GM19328 (cell line): ENCODE results near the gene PRR29.

ENCODE experiments used
- ATAC-seq: cut with Tn5 transposase; IDR thresholded peaks from one replicate; pipeline ENCODE4 v1.9.1; 2021; ENCODE audit warnings: mild to moderate bottlenecking, moderate library complexity; ENCODE audit not compliant: unreplicated experiment

PRR29 gene

GRCh38 chr17:63998050-63998720 is at the start of gene PRR29:
Gene PRR29, plus strand, starts transcription at chr17:63998351. Its CDS starts 14 bp downstream, at chr17:63998365.
- no peak for ATAC-seq

GRCh38 chr17:63948521-63948920 is 49.6 kb upstream of the PRR29 start:
- no peak for ATAC-seq

GRCh38 chr17:63949576-63950250 is 48.4 kb upstream of the PRR29 start:
- ATAC-seq, result no peak

- ATAC-seq, result no peak
These were observed 46.9 kb upstream of the PRR29 start for GRCh38 chr17:63950940-63951907.

GRCh38 chr17:63954402-63955063 is 43.6 kb upstream of the PRR29 start:
- ATAC-seq, result no peak

- no peak for ATAC-seq
These were observed 42.9 kb upstream of the PRR29 start for GRCh38 chr17:63955232-63955631.

DNA sequence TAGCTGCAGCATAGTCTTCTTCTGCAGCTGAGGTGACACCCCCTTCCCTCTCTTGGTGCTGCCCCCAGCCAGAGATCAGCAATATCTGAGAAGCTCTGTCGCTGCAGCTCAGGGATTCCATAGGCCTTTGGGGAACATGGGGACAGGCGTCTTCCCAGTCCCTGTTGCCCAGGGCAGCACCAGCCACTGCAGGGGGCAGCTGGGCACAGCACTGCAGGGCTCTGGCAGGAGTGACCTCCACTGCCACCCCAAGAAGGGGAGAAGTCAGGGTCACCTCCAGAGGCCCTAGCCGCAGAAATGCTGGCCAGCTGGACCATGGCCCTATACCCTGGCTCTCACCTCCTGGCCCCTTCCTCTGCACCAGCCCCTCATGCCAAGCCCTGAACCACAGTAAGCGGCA is 42.4 kb upstream of the PRR29 start:
- no peak for ATAC-seq

DNA sequence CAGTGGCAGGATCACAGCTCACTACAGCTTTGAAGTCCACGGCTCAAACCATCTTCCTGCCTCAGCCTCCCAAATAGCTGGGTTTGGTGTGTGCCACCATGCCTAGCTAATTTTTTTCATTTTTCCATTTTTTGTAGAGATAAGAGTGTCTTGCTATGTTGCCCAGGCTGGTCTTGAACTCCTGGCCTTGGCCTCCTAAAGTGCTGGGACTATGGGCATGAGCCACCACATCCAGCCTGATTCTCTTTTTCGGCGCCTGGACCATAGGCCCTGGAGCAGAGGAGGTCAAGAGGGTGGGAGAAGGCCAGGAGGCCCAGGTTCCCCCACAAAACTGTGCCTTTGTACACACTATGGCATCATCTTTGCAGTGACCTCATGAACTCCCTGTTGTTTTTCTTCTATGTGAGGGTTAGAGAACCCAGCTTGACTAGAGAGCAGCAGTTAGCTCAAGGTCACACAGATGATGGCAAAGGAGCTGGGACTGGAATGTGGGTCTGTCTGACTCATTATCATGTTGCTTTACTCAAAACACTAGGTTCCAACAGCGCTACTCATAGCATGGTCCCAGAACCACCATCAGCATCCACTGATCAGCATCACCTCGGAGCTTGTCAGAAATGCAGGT is 41.7 kb upstream of the PRR29 start:
- ATAC-seq, result no peak

DNA sequence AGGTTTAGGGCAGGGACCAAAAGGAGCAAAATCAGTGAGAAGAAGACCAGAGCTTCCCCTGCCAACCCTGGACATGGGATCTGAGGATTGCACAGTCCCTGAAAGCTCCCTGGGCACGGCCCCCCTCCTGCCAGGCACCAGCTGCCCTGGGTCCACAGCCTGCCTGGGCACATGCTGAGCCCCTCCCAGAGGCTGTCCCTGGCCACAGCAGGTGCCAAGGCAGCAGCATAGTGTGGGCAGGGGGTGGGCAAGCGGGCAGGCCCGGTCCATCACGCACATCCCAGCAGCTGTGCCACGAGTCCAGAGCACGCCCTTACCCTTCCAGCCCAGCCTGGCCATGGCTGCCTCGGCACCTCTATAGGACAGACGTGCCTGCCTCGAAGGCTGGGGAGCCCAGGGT is 38.1 kb upstream of the PRR29 start:
- no peak for ATAC-seq

DNA sequence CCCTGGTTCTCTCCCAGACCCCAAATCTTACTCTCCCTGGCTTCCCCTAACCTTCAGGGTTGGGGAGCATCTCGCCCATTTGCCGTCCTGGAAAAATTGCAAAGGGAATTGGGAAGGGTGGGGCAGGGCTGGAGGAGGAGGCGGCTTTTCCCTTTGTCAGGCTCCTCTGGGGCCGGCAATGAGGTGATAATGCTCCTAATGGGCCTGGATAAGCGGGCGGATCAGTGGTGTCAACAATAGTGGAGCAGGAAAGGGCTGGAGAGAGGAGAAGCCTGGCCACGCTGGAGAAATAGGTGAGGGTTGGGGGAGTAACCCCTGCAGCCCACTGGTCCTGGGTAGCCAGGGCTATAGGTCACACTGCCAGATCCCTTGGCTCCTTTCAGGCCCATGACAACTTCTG is 37.7 kb upstream of the PRR29 start:
- ATAC-seq, result no peak

- no peak for ATAC-seq
These were observed 36.6 kb upstream of the PRR29 start for GRCh38 chr17:63961355-63962212.

DNA sequence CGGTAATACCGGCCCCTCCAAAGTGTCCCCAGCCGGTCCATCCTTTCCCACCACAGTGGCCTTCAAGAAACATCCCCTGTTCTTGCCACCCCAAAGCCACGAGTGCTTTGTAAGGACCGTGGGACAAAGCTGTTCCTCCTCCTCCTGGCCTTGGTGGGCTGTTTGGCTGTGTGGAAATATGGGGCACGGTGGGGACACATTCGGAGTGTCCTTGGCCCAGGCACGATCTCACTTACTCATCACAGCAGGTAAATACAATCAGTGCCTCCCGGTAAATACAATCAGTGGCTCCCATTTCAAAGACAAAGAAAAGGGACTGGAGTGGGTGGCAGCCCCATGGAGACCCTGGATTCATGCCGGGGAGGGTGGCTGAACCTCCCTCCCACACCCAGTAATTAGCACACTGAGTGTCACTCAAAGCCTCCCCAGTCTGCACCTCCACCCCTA is 35.8 kb upstream of the PRR29 start:
- ATAC-seq, result no peak

- ATAC-seq, result no peak
These were observed 35.0 kb upstream of the PRR29 start for GRCh38 chr17:63963123-63963522.

DNA sequence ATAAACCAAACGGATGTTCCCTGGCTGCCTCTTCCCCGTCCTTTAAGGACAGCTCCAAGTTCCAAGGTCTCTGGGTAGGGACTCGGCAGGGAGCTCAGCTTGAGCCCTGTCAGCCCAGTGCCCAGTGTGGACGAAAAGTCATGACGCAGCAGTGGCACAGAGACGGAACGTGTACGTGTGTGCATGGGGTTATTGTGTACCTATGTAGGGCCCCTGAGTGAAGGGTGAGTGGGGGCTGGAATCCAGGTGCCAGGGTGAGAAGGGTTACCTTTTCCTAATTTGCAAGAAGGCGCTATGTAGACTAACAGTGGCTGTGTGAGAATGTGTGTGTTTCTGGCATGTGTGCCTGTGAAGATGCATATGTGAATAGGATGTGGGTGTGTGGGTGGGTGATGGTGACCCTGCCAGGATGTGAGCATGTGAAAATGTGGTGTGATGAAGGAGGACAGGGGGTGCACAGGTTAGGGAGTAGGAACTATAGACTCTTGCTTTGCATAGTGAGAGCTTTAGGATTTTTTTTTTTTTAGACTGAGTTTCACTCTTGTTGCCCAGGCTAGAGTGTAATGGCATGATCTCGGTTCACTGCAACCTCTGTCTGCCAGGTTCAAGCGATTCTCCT is 31.4 kb upstream of the PRR29 start:
- no peak for ATAC-seq

GRCh38 chr17:63967953-63968352 is 30.2 kb upstream of the PRR29 start:
- no peak for ATAC-seq

DNA sequence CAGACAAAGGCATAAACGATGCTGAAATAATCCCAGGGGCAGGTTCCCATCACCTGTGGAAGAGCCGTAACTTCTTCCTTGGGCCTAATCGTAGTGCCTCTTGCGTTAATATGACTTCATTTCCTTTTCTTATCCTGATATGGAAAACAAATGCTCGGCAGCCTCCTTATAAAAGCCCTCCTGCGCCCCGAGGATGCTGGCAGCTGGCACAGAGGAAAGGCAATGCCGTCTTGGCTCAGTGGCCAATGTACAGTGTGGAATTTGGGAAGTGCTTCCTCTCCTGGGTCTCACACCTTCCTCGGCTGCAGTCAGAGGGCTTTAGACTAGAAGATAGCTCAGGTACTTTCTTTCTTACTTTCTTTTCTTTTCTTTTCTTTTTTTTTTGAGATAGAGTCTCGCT is 28.9 kb upstream of the PRR29 start:
- ATAC-seq, result no peak

DNA sequence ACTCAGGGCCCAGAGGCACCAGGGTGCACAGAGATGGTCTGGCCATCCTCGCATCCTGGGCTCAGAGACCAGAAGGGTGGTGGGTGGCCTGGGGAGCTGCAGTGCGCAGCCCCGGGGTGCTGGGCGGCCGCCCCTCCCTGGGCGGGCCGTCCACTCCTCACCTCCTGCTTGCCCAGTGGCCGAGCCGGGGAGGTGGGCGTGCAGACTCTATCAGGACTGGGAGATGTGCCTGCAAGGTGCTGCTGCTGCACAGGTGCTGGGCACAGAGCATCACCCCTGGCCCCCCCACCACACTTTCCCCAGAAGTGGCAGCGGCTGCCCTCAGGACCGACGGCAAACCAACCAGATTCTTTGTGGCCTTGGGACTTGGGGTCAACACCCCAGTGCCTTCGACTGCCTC is 25.4 kb upstream of the PRR29 start, which contains the start of gene SCN4A:
Gene SCN4A (minus strand): TSS at position 123 of the 400 bp plus-strand sequence. CDS start 77 bp downstream, at position 46.
- ATAC-seq, result no peak

DNA sequence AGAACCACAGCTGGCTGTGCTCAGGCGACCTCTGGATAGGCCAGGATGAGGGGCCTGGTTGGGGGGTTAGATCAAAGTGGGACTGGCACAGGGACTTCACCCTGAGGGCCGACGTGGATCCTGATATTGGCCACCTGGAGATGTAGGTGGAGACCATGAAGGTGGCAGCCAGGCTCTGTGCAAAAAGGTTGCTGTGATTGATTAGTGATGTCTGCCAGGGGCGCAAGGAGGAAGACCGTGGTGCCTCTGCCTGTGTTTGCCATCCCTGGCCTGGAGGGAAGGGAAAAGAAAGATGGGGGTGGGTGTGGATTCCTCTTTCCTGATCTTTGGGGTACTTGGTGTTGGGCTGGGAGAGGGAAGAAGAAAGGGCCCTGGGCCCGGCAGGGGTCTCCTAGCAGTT is 24.9 kb upstream of the PRR29 start:
- no peak for ATAC-seq
